GM12874 (cell line): Measurements from ENCODE around the gene YPEL1.

ENCODE experiments used
- TF ChIP-seq, protein P1 (sequence below): IDR thresholded peaks from 2 replicates; pipeline ENCODE4 v1.5.1; 2011; ENCODE audit warnings: low read depth, mild to moderate bottlenecking, control low read depth, low read length, moderate library complexity; ENCODE audit not compliant: insufficient read depth

YPEL1 gene

DNA sequence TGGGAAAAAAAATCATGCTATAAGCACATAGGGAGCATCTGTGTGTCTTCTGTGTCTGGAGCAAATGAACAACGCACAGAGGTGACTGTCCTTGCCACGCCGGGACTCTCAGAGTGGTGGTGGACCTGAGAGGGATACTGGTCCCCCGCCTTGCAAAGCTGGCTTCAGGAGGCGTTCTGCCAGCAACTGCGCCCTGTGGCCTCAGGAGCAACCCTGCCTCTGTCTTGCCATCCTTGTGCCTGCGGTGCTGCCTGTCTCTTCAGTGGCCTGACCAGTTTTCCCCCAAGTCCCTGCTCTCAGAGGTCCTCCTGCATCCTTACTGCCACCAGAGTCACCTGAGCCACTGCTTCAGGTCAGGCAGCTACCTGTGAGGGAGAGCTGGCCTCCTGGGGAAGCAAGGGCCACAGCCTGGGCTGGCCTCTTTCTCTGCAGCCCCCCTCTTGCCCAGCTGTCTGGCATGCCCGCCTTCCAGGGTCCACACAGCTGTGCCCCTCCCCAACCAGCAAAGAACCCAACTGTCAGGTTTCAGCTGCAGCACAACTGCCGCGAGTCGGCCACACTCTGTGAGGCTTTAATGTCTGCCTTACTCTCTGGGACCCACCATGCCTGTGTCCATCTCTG is 30.4 kb upstream of the YPEL1 start:
- TF ChIP-seq, protein P1, sequence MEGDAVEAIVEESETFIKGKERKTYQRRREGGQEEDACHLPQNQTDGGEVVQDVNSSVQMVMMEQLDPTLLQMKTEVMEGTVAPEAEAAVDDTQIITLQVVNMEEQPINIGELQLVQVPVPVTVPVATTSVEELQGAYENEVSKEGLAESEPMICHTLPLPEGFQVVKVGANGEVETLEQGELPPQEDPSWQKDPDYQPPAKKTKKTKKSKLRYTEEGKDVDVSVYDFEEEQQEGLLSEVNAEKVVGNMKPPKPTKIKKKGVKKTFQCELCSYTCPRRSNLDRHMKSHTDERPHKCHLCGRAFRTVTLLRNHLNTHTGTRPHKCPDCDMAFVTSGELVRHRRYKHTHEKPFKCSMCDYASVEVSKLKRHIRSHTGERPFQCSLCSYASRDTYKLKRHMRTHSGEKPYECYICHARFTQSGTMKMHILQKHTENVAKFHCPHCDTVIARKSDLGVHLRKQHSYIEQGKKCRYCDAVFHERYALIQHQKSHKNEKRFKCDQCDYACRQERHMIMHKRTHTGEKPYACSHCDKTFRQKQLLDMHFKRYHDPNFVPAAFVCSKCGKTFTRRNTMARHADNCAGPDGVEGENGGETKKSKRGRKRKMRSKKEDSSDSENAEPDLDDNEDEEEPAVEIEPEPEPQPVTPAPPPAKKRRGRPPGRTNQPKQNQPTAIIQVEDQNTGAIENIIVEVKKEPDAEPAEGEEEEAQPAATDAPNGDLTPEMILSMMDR: no peak

GRCh38 chr22:21764038-21764804 is 28.6 kb upstream of the YPEL1 start:
- TF ChIP-seq, protein P1: no peak

DNA sequence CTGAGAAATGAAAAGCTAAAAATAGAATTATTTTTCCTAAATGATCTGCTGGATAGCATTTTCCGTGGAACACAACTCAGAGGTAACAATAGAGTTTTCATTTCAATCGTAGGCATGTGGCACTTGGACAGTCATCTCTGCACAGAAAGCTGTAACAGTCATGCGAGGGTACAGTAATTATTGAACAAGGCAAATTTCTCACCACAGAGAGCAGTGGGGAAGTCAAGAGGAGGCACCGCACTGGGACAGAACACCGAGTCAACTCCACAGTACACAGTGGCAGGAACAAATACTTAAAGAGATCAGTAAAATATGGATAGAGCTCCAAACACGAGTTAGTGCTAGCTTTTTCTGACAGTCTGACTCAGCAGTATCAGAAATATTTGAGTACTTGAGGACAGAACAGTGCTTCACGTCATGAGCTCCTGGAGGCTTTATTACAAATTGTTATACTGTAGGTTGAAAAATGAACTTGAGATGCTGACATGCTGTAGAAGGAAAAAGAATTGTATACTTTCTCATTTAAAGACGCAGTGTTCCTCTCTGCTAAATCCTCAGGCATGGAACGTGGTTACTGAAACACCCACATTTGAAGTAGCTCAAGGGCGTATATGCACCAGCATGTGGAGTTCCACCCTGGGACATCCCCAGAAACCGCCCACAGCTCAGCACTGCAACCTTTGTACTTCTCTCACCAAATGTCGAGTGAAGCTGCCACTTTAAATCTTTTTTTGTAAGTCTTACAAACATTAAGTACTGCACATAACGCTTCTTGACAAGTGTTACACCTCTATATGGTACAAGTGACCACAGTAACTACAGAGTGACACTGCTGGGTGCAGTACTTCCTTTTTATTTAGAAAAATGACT is 27.4 kb upstream of the YPEL1 start:
- TF ChIP-seq, protein P1: no peak

GRCh38 chr22:21761994-21762680 is 26.5 kb upstream of the YPEL1 start:
- TF ChIP-seq, protein P1: no peak

GRCh38 chr22:21761086-21761485 is 25.5 kb upstream of the YPEL1 start:
- TF ChIP-seq, protein P1: no peak

GRCh38 chr22:21760640-21761039 is 25.0 kb upstream of the YPEL1 start:
- TF ChIP-seq, protein P1: no peak
